Islet precursor cell (in vitro differentiated cells): Measurements from ENCODE around the gene IL36RN.

Experiments
- DNase-seq: peaks from one replicate; pipeline ENCODE4 v3.0.0-alpha.2; 2018

Gene IL36RN

GRCh38 chr2:113104054-113104611, 45.1 kb downstream of the IL36RN start:
- DNase-seq, result no peak

DNA sequence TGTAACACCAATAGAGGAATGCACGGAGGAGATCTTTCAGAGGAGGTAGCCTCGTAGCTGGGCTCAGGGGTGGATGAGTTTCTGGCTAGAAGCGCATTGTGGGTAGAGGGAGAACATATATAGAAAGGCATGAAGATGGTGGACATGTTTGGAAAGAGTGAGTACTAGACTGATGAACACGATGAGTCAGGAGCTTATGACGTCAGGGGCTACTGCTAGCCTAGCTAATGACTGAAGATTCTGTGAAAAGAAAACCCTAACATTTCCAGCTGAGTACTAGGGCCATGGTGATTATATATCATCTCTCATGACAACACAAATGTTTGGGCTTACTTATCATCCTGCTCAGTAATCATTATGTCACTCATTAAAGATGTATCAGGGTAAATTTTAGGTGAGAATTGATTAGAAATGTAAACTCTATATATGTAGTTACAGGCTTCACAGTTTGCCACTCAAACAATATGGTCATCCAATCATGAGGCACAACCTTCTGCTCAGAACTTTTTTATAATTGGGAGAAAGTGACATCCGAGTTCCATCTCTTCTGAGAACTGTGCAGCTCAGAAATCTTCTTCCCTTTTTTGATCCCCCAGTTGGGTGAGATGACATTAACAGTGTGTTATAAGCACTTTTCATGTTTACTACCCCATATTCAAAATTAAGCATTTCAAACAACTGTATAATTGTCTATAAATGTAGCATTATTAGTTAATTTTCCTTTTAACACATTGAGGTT, 46.2 kb downstream of the IL36RN start:
- DNase-seq, result no peak

DNA sequence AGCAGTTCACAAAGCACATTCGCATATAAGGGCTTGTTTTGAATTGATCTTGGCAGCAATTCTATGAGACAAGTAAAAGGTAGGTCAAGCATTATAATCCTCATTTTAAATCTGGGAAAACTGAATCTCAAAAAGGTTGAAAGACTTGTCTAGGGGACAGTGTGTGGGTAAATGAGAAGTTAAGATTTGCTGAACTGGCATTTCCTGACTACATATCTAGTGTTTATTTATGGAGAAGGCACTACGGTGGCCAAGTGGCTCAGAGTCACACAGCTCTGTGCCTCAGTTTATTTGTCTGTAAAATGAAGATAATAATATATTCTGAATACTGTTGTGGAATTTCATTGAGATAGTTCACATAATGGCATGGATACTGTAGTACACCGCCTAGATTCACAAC, 52.1 kb downstream of the IL36RN start:
- no peak for DNase-seq

DNA sequence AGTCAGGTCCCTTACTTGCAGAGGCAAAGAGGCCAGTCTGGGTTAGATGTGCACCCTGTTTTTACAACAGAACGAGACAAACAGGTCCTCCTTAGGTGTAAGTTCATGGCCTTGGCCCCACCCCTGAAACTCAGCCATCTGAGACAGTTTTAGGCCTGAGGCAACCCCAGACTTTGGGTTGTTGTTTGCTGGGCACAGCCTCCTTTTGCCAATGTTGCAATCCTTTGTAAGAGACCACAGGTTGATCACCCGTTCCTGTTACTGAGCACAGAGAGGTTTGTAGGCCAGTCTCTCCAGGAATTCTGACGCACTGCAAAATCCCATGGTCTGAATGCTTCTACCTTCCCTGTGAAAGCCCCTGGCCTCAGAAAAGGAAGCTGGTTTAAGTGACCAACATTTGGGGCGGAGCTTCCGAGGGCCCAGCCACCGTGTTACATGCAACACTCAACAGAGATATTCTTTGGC, 52.9 kb downstream of the IL36RN start:
- DNase-seq, result no peak

DNA sequence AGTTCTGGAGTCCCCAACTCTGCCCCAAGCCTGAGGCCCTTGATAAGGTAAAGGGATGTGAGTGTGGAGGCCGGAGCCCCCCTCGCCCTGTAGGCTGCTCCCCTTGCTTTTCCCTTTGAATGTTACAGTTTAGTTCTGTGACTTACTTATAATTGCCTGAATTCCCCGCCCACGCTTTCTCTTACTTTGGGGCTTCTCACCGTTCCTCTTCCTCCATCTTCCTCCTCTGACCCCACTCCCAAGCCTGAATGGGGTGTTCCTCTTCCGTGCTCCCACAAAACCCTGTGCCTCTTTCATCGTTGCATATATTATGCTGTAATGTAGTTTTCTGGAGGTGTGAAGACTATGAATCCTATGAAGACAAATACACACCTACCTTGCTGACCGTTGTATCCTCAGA, 53.4 kb downstream of the IL36RN start:
- DNase-seq, result no peak

DNA sequence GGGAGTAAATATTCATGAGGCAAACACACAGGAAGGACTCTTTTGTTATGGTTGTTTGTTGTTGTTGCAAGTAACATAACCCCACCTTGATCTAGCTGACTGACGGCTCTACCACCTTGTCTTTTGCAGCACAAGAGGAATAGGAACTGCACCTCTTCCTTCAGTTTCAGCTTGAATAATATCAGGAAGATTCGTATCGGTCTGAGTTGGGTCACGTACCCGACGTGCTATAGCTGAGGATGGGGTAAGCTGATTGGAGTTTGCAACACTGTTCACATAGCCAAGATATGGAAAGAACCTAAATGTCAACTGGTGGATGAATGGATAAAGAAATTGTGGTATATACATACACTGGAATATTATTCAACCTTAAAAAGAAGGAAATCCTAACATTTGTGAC, 53.9 kb downstream of the IL36RN start:
- no peak for DNase-seq

- DNase-seq, result no peak
Measured at GRCh38 chr2:113113807-113114206, 54.8 kb downstream of the IL36RN start.
